Activated T-cell treated with anti-CD3 and anti-CD28 coated beads, Interleukin-2, amount 50 U/mL, for 72 hours (primary cell): ENCODE results near the gene ZNF266. TPM values are rescaled to one million over a fixed set of nuclear protein-coding genes. Genes with fewer than 3 reads are reported as not detected.

Experiments used
- ATAC-seq, 2 donors: fragments of 150-1000 bp; cut with Tn5 transposase; replicated peaks in 1 of 2; 2 replicates each; pipeline ENCODE4 v1.10.0; 2021; ENCODE audit warnings: moderate library complexity in 2 of 2, mild to moderate bottlenecking in 1 of 2
- DNase-seq, 2 donors: peaks; one replicate each; pipeline ENCODE4 v3.0.0; 2021 to 2022; ENCODE audit warnings: mixed read lengths in 1 of 2
- H3K27ac Mint-ChIP-seq: one replicate; pipeline ENCODE4 v1.8.0; 2022; ENCODE audit warnings: mild to moderate bottlenecking, moderate library complexity, mixed read lengths
- H3K27me3 Mint-ChIP-seq: one replicate; pipeline ENCODE4 v1.8.0; 2022; ENCODE audit warnings: low read depth, mixed read lengths
- H3K36me3 Mint-ChIP-seq, 2 donors: one replicate each; pipeline ENCODE4 v1.8.0; 2022; ENCODE audit warnings: mixed read lengths in 2 of 2, mild to moderate bottlenecking in 1 of 2; ENCODE audit not compliant: insufficient read depth in 2 of 2
- H3K4me1 Mint-ChIP-seq: one replicate; pipeline ENCODE4 v1.8.0; 2022; ENCODE audit warnings: low read depth, mixed read lengths
- H3K4me3 Mint-ChIP-seq, 2 donors: one replicate each; pipeline ENCODE4 v1.8.0; 2022; ENCODE audit warnings: mild to moderate bottlenecking in 2 of 2, mixed read lengths in 2 of 2, moderate library complexity in 2 of 2
- H3K9me3 Mint-ChIP-seq, 2 donors: one replicate each; pipeline ENCODE4 v1.8.0; 2022; ENCODE audit warnings: mixed read lengths in 2 of 2
- total RNA-seq, 2 donors: library from RNA; stranded (reverse); gene quantifications; one replicate each; pipeline ENCODE4 v1.2.3, GENCODE V29; 2022

Gene ZNF266
- total RNA-seq, 2 donors from 2014 or later = 33.7 to 43.3 TPM

GRCh38 chr19:9413240-9413954 lies 22.0 kb downstream of the ZNF266 start:
- Mint-ChIP-seq H3K4me3 (no peak overlapping the region), H3K9me3 (peaks cover 18 to 36% of the 10 kb centered on the region in 2 donors), H3K36me3 (peaks cover 50 to 75% of the 10 kb centered on the region in 2 donors), H3K27ac (no peak overlapping the region), H3K27me3 (no peaks in the 10 kb centered on the region), H3K4me1 (no peaks in the 10 kb centered on the region)
- DNase-seq (no peak), ATAC-seq (no peak)

- Mint-ChIP-seq H3K27me3 (no peaks in the 10 kb centered on the region), H3K36me3 (peaks cover 23 to 53% of the 10 kb centered on the region in 2 donors), H3K4me3 (peak overlapping the region; percentile 15 to 87), H3K4me1 (peaks cover 20% of the 10 kb centered on the region), H3K27ac (no peak overlapping the region), H3K9me3 (peaks cover 22 to 35% of the 10 kb centered on the region in 2 donors)
- ATAC-seq (no peak), DNase-seq (no peak)
Observed at GRCh38 chr19:9407827-9408226, 27.5 kb downstream of the ZNF266 start.

GRCh38 chr19:9406798-9407352 lies 28.5 kb downstream of the ZNF266 start:
- no peak overlapping the region for H3K27ac Mint-ChIP-seq
- peaks cover 21 to 43% of the 10 kb centered on the region in 2 donors for H3K36me3 Mint-ChIP-seq
- no peaks in the 10 kb centered on the region for H3K27me3 Mint-ChIP-seq
- ATAC-seq = peak; percentile 45 to 82
- peaks cover 20% of the 10 kb centered on the region for H3K4me1 Mint-ChIP-seq
- peaks cover 18 to 33% of the 10 kb centered on the region in 2 donors for H3K9me3 Mint-ChIP-seq
- peak; percentile 36 to 57 for DNase-seq
- peak overlapping the region; percentile 73 to 87 for H3K4me3 Mint-ChIP-seq

GRCh38 chr19:9381361-9381785 lies 54.0 kb downstream of the ZNF266 start:
- H3K36me3 Mint-ChIP-seq = peaks cover 32 to 67% of the 10 kb centered on the region in 2 donors
- H3K27ac Mint-ChIP-seq = no peak overlapping the region

GRCh38 chr19:9370738-9371619 lies 64.4 kb downstream of the ZNF266 start:
- DNase-seq = no peak
- Mint-ChIP-seq H3K4me1 (no peaks in the 10 kb centered on the region), H3K27ac (no peak overlapping the region), H3K9me3 (peaks cover 16 to 20% of the 10 kb centered on the region in 2 donors), H3K36me3 (peaks cover 8 to 50% of the 10 kb centered on the region in 2 donors), H3K4me3 (no peak overlapping the region), H3K27me3 (no peaks in the 10 kb centered on the region)
- no peak for ATAC-seq

More at GRCh38 chr19:9381361-9381785, 54.0 kb downstream of the ZNF266 start:
- ATAC-seq = no peak
- Mint-ChIP-seq H3K9me3 (peaks cover 14 to 37% of the 10 kb centered on the region in 2 donors), H3K4me3 (no peak overlapping the region), H3K27me3 (no peaks in the 10 kb centered on the region), H3K4me1 (no peaks in the 10 kb centered on the region)
- DNase-seq = no peak

GRCh38 chr19:9362905-9363304 lies 72.5 kb downstream of the ZNF266 start, which contains the start of gene ZNF177:
Gene ZNF177 (plus strand): TSS chr19:9363013. CDS start chr19:9378312, 15,299 bp downstream.
- peaks cover 7% of the 10 kb centered on the region for H3K4me1 Mint-ChIP-seq
- H3K9me3 Mint-ChIP-seq = peaks cover 22 to 36% of the 10 kb centered on the region in 2 donors
- peak within 1 kb of the TSS; percentile 53 to 66 for H3K4me3 Mint-ChIP-seq
- H3K27ac Mint-ChIP-seq = no peak within 1 kb of the TSS
- DNase-seq (peak; percentile 8 to 12), ATAC-seq (no peak)
- peaks cover 26 to 50% of the 10 kb centered on the region in 2 donors for H3K36me3 Mint-ChIP-seq
- peaks cover 8% of the 10 kb centered on the region for H3K27me3 Mint-ChIP-seq

Other genes with a start within 250 kb of the ZNF266 start
- gene OR7D4, start 216.0 kb downstream of the ZNF266 start, total RNA-seq = not detected
- gene OR7E24, start 184.6 kb downstream of the ZNF266 start, total RNA-seq = not detected
- 10 to 100 TPM; 12.6 to 14.0 TPM for gene ZNF699, start 125.7 kb downstream of the ZNF266 start, total RNA-seq
- 10 to 100 TPM; 18.3 to 19.7 TPM for gene ZNF559, start 111.4 kb downstream of the ZNF266 start, total RNA-seq
- 1 to 10 TPM; 1.7 to 3.8 TPM for gene ZNF177, start 72.6 kb downstream of the ZNF266 start, total RNA-seq
- under 1 TPM; 0.37 to 0.96 TPM for gene ZNF560, start 63.0 kb upstream of the ZNF266 start, total RNA-seq
- gene ZNF426, start 103.1 kb upstream of the ZNF266 start, total RNA-seq = 10 to 100 TPM; 21.8 to 22.1 TPM
- 10 to 100 TPM; 71.2 to 91.5 TPM for gene ZNF121, start 148.9 kb upstream of the ZNF266 start, total RNA-seq
- 10 to 100 TPM; 27.6 to 33.6 TPM for gene ZNF561, start 185.7 kb upstream of the ZNF266 start, total RNA-seq
- 10 to 100 TPM; 34.1 to 44.8 TPM for gene ZNF562, start 239.5 kb upstream of the ZNF266 start, total RNA-seq